ENCODE data around the gene DAAM1. TPM values are rescaled to one million over a fixed set of nuclear protein-coding genes. Genes with fewer than 3 reads are reported as not detected.

The DAAM1 gene
- polyA plus RNA-seq, 1 experiment: 9.8 TPM

- TF ChIP-seq, protein P1, sequence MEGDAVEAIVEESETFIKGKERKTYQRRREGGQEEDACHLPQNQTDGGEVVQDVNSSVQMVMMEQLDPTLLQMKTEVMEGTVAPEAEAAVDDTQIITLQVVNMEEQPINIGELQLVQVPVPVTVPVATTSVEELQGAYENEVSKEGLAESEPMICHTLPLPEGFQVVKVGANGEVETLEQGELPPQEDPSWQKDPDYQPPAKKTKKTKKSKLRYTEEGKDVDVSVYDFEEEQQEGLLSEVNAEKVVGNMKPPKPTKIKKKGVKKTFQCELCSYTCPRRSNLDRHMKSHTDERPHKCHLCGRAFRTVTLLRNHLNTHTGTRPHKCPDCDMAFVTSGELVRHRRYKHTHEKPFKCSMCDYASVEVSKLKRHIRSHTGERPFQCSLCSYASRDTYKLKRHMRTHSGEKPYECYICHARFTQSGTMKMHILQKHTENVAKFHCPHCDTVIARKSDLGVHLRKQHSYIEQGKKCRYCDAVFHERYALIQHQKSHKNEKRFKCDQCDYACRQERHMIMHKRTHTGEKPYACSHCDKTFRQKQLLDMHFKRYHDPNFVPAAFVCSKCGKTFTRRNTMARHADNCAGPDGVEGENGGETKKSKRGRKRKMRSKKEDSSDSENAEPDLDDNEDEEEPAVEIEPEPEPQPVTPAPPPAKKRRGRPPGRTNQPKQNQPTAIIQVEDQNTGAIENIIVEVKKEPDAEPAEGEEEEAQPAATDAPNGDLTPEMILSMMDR (IDR thresholded peaks at IDR 0.05; ENCODE audit: low read depth, low read length): no peak
- peak overlapping the region; percentile 83 for H3K27ac ChIP-seq (ENCODE audit: low read depth, low read length)
- peak overlapping the region; percentile 23; the same call in 1 of the 2 replicates for H3K4me3 ChIP-seq (ENCODE audit: low read depth, low read length)
- DNase-seq (ENCODE audit: low read depth, low spot score): peak; percentile 78
- peaks cover 14% of the 10 kb centered on the region for H3K9me3 ChIP-seq (ENCODE audit: control insufficient read depth, insufficient read depth, low read length)
- no peaks in the 10 kb centered on the region for H3K27me3 ChIP-seq (ENCODE audit: control insufficient read depth, insufficient read depth, low read length)
- CTCF ChIA-PET: interaction anchor here (1.3 to 1.8 kb wide), 3 partner anchors 21 to 37 kb away, joined by 4 to 8 read pairs (median 5); no protein-coding TSS in a partner anchor
- POLR2A ChIA-PET: no interaction called here
These were observed 219.0 kb downstream of the DAAM1 start for GRCh38 chr14:59407246-59408010.

DNA sequence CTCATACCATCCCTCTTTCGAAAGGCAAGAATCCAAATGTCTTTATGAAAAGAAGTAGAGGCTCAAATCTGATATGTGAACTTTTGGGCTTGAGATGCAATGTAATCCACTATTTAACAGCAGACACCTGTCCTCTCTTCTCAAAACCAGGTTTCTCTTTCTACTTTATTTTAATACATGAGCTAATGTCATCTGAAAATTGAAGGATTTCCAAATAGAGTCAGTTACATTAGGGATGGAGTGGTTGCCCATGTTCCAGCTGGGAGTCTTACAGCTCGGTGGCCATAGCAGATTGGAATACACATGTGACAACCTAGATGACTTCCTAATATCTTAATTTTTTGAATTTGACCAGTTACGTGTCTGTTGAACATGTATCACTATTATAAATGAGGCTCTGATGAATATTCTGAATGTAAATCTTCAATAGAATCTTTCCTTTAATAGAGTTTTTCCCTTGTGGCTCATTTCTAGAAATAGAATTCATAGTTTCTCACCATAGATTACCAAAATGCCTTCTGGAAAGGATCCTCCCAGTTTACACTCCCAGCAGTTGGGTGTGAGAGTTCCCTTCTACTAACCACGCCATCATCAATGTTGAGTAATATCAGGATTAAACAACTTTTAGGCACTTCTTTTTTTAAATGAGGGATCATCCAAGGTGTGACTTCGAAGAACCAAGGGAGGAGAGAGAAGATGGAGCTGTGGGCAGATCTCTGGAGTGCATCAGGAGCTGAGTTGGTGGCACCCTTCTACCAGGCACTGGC, 227.6 kb downstream of the DAAM1 start:
- H3K27ac ChIP-seq (ENCODE audit: low read depth, low read length): no peak overlapping the region
- no peak for DNase-seq (ENCODE audit: low read depth, low spot score)
- ChIA-PET POLR2A (interaction anchor here (0.7 kb wide), 1 partner anchor 90 kb away, joined by 3 read pairs; no protein-coding TSS in a partner anchor), CTCF (no interaction called here)
- H3K27me3 ChIP-seq (ENCODE audit: control insufficient read depth, insufficient read depth, low read length): no peaks in the 10 kb centered on the region
- TF ChIP-seq, protein P1 (IDR thresholded peaks at IDR 0.05; ENCODE audit: low read depth, low read length): no peak
- H3K9me3 ChIP-seq (ENCODE audit: control insufficient read depth, insufficient read depth, low read length): no peaks in the 10 kb centered on the region
- no peak overlapping the region for H3K4me3 ChIP-seq (ENCODE audit: low read depth, low read length)

- Histone ChIP-seq H3K9me3 (ENCODE audit: control insufficient read depth, insufficient read depth, low read length) (no peaks in the 10 kb centered on the region), H3K4me3 (ENCODE audit: low read depth, low read length) (no peak overlapping the region), H3K27me3 (ENCODE audit: control insufficient read depth, insufficient read depth, low read length) (no peaks in the 10 kb centered on the region), H3K27ac (ENCODE audit: low read depth, low read length) (no peak overlapping the region)
- no peak for DNase-seq (ENCODE audit: low read depth, low spot score)
- TF ChIP-seq, protein P1 (IDR thresholded peaks at IDR 0.05; ENCODE audit: low read depth, low read length): no peak
- ChIA-PET CTCF (no interaction called here), POLR2A (no interaction called here)
These were observed 228.8 kb downstream of the DAAM1 start for GRCh38 chr14:59417311-59417710.

GRCh38 chr14:59419303-59419702, 230.8 kb downstream of the DAAM1 start:
- no peak for DNase-seq (ENCODE audit: low read depth, low spot score)
- TF ChIP-seq, protein P1 (IDR thresholded peaks at IDR 0.05; ENCODE audit: low read depth, low read length): no peak
- Histone ChIP-seq H3K4me3 (ENCODE audit: low read depth, low read length) (no peak overlapping the region), H3K27ac (ENCODE audit: low read depth, low read length) (no peak overlapping the region), H3K9me3 (ENCODE audit: control insufficient read depth, insufficient read depth, low read length) (no peaks in the 10 kb centered on the region), H3K27me3 (ENCODE audit: control insufficient read depth, insufficient read depth, low read length) (no peaks in the 10 kb centered on the region)
- ChIA-PET CTCF (interaction anchor here (1.1 to 1.3 kb wide), 2 partner anchors 10 to 24 kb away, joined by 3 to 5 read pairs; no protein-coding TSS in a partner anchor), POLR2A (interaction anchor here (0.6 kb wide), 1 partner anchor 9 kb away, joined by 5 read pairs; no protein-coding TSS in a partner anchor)

Measured in AG04450 (cell line).